ENCODE data around the gene CHST3.

CHST3 gene

DNA sequence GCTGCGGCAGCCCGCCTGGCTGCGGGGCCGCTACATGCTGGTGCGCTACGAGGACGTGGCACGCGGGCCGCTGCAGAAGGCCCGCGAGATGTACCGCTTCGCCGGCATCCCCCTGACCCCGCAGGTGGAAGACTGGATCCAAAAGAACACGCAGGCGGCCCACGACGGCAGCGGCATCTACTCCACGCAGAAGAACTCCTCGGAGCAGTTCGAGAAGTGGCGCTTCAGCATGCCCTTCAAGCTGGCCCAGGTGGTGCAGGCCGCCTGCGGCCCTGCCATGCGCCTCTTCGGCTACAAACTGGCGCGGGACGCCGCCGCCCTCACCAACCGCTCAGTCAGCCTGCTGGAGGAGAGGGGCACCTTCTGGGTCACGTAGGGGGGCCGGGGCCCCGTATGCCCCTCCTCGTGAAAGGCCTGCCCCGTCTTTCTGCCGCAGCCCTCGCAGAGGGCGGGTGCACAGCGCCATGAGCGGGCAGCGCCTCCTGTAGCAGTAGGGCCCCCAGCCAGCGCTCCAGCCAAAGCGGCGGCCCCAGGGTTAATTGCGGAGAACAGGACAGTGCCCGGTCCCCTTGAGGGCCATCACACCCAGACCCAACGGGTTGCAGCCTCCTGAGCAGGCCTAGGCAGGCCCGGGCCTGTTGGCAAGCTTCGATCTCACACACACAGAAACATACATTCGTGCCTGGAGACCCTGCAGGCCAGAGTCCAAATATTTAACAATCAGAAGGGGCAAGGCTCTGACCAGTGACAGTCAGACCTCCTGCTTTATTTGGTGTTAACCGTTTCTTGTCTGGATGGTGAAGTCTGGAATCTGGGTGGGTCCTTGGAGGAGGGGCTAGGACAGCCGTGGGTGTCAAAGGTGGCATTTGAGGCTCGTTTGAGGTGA is 44.1 kb downstream of the CHST3 start:
- Histone ChIP-seq H3K9ac (ENCODE audit: low read depth, low read length) (no peak overlapping the region), H3K27me3 (ENCODE audit: control insufficient read depth, insufficient read depth, low read length) (no peaks in the 10 kb centered on the region), H3K36me3 (ENCODE audit: control insufficient read depth, insufficient read depth, low read length) (peaks cover 7% of the 10 kb centered on the region; the same call in 1 of the 2 replicates), H3K9me3 (ENCODE audit: control insufficient read depth, insufficient read depth, low read length) (no peaks in the 10 kb centered on the region), H3K4me3 (ENCODE audit: low read depth, low read length) (no peak overlapping the region), H3K4me1 (ENCODE audit: control insufficient read depth, insufficient read depth, low read length) (no peaks in the 10 kb centered on the region), H3K27ac (ENCODE audit: low read depth, low read length) (no peak overlapping the region)

DNA sequence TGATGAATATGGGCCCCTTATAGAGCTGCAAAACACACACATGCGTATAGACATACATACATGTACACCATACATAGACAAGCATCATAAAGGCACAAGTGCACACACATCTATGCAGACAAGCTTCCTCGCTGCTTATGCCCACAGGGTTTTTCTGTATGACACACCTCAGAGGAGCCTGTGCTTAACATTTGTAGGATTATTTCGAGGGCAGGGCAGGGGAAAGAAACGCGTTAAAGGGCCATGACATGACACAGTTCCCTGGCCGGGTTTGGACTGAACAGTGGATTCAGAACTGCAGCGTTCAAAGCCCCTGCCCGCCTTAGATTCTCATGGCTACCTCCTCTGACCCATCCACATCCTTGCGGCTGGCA is 44.8 kb downstream of the CHST3 start:
- H3K27ac ChIP-seq (ENCODE audit: low read depth, low read length) = no peak overlapping the region
- H3K4me1 ChIP-seq (ENCODE audit: control insufficient read depth, insufficient read depth, low read length) = no peaks in the 10 kb centered on the region
- peaks cover 7% of the 10 kb centered on the region; the same call in 1 of the 2 replicates for H3K36me3 ChIP-seq (ENCODE audit: control insufficient read depth, insufficient read depth, low read length)
- H3K27me3 ChIP-seq (ENCODE audit: control insufficient read depth, insufficient read depth, low read length) = no peaks in the 10 kb centered on the region
- H3K4me3 ChIP-seq (ENCODE audit: low read depth, low read length) = no peak overlapping the region
- no peak overlapping the region for H3K9ac ChIP-seq (ENCODE audit: low read depth, low read length)
- H3K9me3 ChIP-seq (ENCODE audit: control insufficient read depth, insufficient read depth, low read length) = no peaks in the 10 kb centered on the region

DNA sequence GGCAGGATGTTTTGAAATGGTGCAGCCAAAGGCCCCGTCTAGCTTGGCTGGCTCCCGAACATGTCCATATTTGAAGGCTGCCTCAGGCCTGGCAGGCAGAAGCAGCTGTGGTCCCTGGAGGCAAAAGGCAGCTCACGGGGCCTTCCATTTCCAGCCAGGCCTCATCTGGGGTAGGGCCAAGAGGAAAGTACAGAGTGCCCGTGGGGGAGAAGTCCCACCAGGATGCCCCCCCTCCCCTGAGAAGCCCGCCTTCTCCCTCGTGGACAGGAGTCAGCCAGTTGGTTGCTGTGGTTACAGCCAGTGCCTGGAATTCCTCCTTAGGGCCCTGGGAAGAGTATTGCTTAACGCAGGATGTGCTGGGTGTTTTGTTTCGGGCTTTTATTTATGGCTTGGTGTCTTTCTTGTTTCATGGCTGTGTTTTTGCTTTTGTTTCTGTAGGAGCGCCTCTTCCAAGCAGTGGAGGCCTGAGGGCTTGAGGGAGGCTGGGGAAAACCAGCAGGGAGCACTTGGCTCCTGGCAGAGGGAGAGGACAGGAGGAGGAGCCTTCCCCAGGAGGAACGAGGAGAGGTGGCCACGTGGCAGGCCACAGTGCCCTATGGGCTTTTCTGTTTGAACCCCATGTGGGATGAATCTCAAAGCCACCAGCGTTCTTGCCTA is 45.4 kb downstream of the CHST3 start:
- Histone ChIP-seq H3K27me3 (ENCODE audit: control insufficient read depth, insufficient read depth, low read length) (no peaks in the 10 kb centered on the region), H3K36me3 (ENCODE audit: control insufficient read depth, insufficient read depth, low read length) (peaks cover 7% of the 10 kb centered on the region; the same call in 1 of the 2 replicates), H3K4me3 (ENCODE audit: low read depth, low read length) (no peak overlapping the region), H3K4me1 (ENCODE audit: control insufficient read depth, insufficient read depth, low read length) (no peaks in the 10 kb centered on the region), H3K9ac (ENCODE audit: low read depth, low read length) (no peak overlapping the region), H3K27ac (ENCODE audit: low read depth, low read length) (no peak overlapping the region), H3K9me3 (ENCODE audit: control insufficient read depth, insufficient read depth, low read length) (no peaks in the 10 kb centered on the region)

DNA sequence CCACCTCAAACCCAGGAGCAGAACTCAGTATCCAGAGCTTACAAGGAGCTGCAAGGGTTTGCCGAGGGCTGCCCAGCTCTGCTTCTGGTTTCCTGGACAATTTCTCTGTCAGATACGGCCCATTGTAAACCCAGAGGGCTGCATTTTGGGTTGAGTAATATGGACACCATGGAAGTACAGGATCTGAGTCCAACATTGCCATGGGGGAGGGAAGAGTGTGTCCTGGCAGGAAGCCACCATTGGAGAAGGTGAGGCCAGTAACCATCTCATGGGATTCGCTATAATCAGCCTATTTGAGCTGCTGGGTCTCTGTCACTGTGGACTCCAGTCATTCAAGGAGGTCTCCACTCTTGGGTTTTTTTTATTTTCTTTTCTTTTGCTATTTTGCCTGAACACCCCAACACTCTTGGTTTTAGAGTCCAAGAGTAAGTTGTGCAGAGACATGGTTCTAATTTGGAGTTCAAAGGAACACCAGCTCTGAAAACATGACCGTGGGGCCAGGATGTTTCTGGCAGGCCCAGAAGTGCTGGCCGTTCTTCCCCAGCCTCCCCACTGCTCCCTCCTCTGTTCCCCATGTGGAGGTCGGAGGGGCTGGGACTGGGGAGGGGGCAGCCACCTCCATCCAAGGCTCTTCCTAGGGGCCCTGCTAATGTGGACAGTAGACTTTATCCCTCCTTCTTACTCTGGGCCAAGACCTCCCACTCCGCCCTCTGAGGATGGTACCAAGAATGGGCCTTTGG is 46.2 kb downstream of the CHST3 start:
- Histone ChIP-seq H3K36me3 (ENCODE audit: control insufficient read depth, insufficient read depth, low read length) (peaks cover 7% of the 10 kb centered on the region; the same call in 1 of the 2 replicates), H3K4me1 (ENCODE audit: control insufficient read depth, insufficient read depth, low read length) (no peaks in the 10 kb centered on the region), H3K4me3 (ENCODE audit: low read depth, low read length) (no peak overlapping the region), H3K9me3 (ENCODE audit: control insufficient read depth, insufficient read depth, low read length) (no peaks in the 10 kb centered on the region), H3K27ac (ENCODE audit: low read depth, low read length) (no peak overlapping the region), H3K9ac (ENCODE audit: low read depth, low read length) (no peak overlapping the region), H3K27me3 (ENCODE audit: control insufficient read depth, insufficient read depth, low read length) (no peaks in the 10 kb centered on the region)

DNA sequence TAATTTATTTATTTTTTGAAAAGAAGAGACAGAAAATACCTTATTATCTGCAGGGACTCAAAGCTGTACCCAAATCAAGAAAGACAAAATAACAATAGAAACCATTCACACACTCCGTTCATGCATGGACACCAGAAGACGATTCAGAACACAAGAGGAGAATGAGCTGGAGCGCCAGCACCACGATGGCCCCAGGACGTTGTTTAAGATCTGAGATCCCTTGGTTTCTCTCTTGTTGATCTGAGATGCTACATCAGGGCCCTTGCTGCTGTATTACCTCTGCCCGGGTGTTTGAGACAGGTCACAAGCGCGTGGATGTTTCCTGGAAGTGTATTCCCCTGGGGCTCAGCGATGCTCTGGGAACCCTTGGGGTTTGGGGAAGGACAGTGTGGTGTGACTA is 46.8 kb downstream of the CHST3 start:
- Histone ChIP-seq H3K27ac (ENCODE audit: low read depth, low read length) (no peak overlapping the region), H3K36me3 (ENCODE audit: control insufficient read depth, insufficient read depth, low read length) (peaks cover 7% of the 10 kb centered on the region; the same call in 1 of the 2 replicates), H3K9ac (ENCODE audit: low read depth, low read length) (no peak overlapping the region), H3K4me1 (ENCODE audit: control insufficient read depth, insufficient read depth, low read length) (no peaks in the 10 kb centered on the region), H3K9me3 (ENCODE audit: control insufficient read depth, insufficient read depth, low read length) (no peaks in the 10 kb centered on the region), H3K4me3 (ENCODE audit: low read depth, low read length) (no peak overlapping the region), H3K27me3 (ENCODE audit: control insufficient read depth, insufficient read depth, low read length) (no peaks in the 10 kb centered on the region)

DNA sequence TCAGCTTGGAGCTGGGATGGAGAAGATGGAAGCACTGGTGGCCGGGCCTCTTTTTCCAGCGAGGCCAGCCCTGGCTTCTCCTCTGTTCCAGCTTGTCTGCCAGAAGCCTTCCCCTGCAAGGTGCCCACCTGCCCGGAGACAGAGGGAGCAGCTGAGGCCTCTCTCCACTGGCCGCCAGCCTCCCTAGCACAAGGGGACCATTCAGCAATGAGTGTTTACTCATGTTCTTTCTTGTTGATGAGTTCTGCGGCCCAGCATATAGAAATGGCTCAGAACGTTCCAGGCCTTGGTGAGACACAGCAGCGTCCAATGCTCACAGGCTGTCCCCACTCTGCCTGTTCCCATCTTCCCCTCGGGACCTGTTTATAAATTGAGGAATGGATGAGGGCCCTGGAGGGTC is 47.3 kb downstream of the CHST3 start:
- peaks cover 7% of the 10 kb centered on the region; the same call in 1 of the 2 replicates for H3K36me3 ChIP-seq (ENCODE audit: control insufficient read depth, insufficient read depth, low read length)
- H3K27me3 ChIP-seq (ENCODE audit: control insufficient read depth, insufficient read depth, low read length) = no peaks in the 10 kb centered on the region
- H3K9ac ChIP-seq (ENCODE audit: low read depth, low read length) = no peak overlapping the region
- H3K9me3 ChIP-seq (ENCODE audit: control insufficient read depth, insufficient read depth, low read length) = no peaks in the 10 kb centered on the region
- no peak overlapping the region for H3K27ac ChIP-seq (ENCODE audit: low read depth, low read length)
- H3K4me1 ChIP-seq (ENCODE audit: control insufficient read depth, insufficient read depth, low read length) = no peaks in the 10 kb centered on the region
- no peak overlapping the region for H3K4me3 ChIP-seq (ENCODE audit: low read depth, low read length)

DNA sequence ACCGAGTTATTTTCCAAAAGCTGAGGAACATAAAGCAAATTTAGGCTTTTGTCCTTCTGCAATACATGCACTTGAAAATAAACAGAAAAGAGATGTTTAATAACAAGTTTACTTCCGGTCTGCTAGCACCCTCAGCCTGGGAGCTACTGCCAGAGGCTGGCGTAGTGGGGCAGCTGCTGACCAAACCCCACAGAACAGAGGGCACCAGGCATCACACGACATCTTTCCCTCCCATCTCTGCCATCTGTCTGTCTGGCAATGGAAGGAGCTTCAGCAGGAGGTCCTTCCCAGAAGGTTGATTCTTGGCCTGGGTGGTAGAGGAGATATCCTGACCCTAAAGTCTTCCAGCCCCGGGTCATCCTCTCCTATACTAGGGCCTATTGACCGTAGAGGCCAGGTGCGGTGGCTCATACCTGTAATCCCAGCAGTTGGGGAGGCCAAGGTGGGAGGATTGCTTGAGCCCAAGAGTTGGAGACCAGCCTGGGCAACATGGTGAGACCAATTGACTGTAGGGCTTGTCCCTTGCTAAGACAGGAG is 47.8 kb downstream of the CHST3 start:
- no peaks in the 10 kb centered on the region for H3K9me3 ChIP-seq (ENCODE audit: control insufficient read depth, insufficient read depth, low read length)
- no peaks in the 10 kb centered on the region for H3K27me3 ChIP-seq (ENCODE audit: control insufficient read depth, insufficient read depth, low read length)
- no peaks in the 10 kb centered on the region for H3K4me1 ChIP-seq (ENCODE audit: control insufficient read depth, insufficient read depth, low read length)
- H3K9ac ChIP-seq (ENCODE audit: low read depth, low read length) = no peak overlapping the region
- H3K27ac ChIP-seq (ENCODE audit: low read depth, low read length) = no peak overlapping the region
- H3K4me3 ChIP-seq (ENCODE audit: low read depth, low read length) = no peak overlapping the region
- H3K36me3 ChIP-seq (ENCODE audit: control insufficient read depth, insufficient read depth, low read length) = peaks cover 7% of the 10 kb centered on the region; the same call in 1 of the 2 replicates

DNA sequence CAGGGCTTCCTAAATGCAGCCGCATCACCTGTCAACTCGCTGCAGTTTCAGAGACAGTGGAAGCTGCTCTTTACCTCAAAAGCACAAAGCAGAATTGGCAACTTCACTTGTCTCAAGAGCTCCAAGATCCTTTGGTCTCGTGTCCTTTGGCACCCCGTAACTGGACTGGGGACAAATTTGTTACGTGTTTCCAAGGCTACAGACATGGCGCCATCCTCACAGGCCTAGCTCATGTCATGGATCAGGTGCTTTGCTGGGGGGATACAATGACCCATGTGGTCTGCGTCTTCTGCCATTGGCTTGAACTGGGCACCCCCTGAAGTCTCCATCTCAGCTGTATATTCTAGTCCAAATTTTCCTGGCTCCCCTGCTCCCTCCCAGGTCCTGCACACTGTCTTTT is 48.6 kb downstream of the CHST3 start:
- no peaks in the 10 kb centered on the region for H3K27me3 ChIP-seq (ENCODE audit: control insufficient read depth, insufficient read depth, low read length)
- H3K4me1 ChIP-seq (ENCODE audit: control insufficient read depth, insufficient read depth, low read length) = no peaks in the 10 kb centered on the region
- H3K9ac ChIP-seq (ENCODE audit: low read depth, low read length) = no peak overlapping the region
- H3K27ac ChIP-seq (ENCODE audit: low read depth, low read length) = no peak overlapping the region
- H3K36me3 ChIP-seq (ENCODE audit: control insufficient read depth, insufficient read depth, low read length) = peaks cover 7% of the 10 kb centered on the region; the same call in 1 of the 2 replicates
- H3K4me3 ChIP-seq (ENCODE audit: low read depth, low read length) = no peak overlapping the region
- H3K9me3 ChIP-seq (ENCODE audit: control insufficient read depth, insufficient read depth, low read length) = no peaks in the 10 kb centered on the region

DNA sequence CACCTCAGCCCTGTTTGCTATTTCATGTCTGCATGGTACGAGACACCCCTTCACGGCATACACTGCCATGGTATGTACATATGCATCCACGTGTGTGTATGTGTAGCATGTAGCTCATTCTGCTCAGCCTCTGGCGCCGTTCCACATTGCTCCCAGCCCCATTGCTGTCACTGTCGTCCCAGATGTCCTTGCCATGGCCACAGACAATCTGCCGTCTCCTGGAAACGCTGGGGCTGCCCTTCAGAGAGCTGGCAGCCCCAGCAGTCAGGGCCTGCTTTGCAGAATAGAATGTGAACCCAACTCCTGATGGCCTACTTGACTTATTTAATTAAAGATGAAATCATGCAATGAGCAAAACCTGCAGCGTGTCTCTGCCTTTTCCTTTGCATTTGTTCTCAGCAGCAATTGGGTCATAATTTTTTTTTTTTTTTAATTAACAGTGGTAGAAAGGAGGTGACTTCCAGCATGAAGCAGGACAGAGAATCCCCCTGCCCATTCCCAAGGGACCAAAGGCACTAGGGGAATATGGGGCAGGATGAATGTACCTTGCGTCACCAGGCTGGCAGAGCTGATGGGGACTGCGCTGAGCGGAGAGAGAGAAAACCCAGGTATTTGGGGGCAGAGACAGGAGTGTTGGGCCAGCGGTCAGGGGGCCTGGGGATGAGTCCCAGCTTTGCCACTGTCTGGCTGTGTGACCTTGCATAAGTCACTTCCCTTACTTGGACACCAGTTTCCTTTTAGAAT is 49.2 kb downstream of the CHST3 start:
- no peaks in the 10 kb centered on the region for H3K4me1 ChIP-seq (ENCODE audit: control insufficient read depth, insufficient read depth, low read length)

DNA sequence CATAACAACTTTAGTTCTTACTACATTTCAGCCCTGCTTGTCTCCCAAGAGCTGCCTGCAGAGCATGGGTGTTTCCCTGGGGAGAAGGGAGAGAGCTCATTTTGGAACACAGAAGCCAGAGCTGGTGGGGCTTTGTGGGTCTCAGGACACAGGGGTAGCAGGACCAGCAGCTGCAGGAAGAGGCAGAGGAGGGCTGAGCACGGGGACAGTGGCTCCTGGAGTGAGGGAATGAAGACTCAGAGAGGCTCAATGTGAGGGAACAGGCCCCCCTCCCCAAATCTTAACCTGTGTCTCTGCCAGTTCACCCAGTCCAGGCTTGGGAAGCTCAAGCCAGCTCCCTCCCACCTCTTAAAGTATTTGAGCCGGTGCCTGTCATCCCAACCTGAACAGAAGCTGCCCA is 50.0 kb downstream of the CHST3 start:
- Histone ChIP-seq H3K36me3 (ENCODE audit: control insufficient read depth, insufficient read depth, low read length) (peaks cover under 1% of the 10 kb centered on the region; the same call in 1 of the 2 replicates), H3K27me3 (ENCODE audit: control insufficient read depth, insufficient read depth, low read length) (no peaks in the 10 kb centered on the region), H3K9ac (ENCODE audit: low read depth, low read length) (no peak overlapping the region), H3K27ac (ENCODE audit: low read depth, low read length) (no peak overlapping the region), H3K4me1 (ENCODE audit: control insufficient read depth, insufficient read depth, low read length) (no peaks in the 10 kb centered on the region), H3K9me3 (ENCODE audit: control insufficient read depth, insufficient read depth, low read length) (no peaks in the 10 kb centered on the region), H3K4me3 (ENCODE audit: low read depth, low read length) (no peak overlapping the region)

More for the DNA sequence above, 49.2 kb downstream of the CHST3 start:
- H3K9me3 ChIP-seq (ENCODE audit: control insufficient read depth, insufficient read depth, low read length) = no peaks in the 10 kb centered on the region
- no peaks in the 10 kb centered on the region for H3K27me3 ChIP-seq (ENCODE audit: control insufficient read depth, insufficient read depth, low read length)
- no peak overlapping the region for H3K27ac ChIP-seq (ENCODE audit: low read depth, low read length)
- no peak overlapping the region for H3K4me3 ChIP-seq (ENCODE audit: low read depth, low read length)
- H3K36me3 ChIP-seq (ENCODE audit: control insufficient read depth, insufficient read depth, low read length) = peaks cover 7% of the 10 kb centered on the region; the same call in 1 of the 2 replicates
- no peak overlapping the region for H3K9ac ChIP-seq (ENCODE audit: low read depth, low read length)

Measured in HUES48 (cell line).